ENCODE measurements around the gene GNAQ. TPM values are rescaled to one million over a fixed set of nuclear protein-coding genes. Genes with fewer than 3 reads are reported as not detected.

Gene GNAQ
- total RNA-seq, 2 donors from 2014 or later: 9.4 to 22.3 TPM

DNA sequence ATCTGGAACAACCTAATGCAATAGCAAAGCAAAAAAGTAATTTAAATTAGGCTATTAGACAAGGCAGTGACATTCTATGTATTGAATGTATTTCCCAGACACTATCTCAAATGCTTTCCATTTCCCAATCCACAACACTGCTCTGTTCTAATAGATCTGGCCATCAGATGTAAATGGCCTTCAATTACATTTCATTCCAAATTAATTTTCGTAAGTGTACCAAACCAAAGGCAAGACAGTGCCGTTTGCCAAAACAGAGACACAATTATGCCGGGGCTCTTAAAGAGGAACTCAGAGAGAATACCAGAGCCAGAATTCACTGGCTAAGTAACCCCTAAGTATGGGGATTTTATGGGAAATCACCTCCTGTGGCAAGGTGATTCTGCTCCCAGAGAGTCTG is 63.1 kb downstream of the GNAQ start:
- Mint-ChIP-seq H3K36me3 (peaks cover 10 to 14% of the 10 kb centered on the region in 2 donors), H3K9me3 (peaks cover 0 to 5% of the 10 kb centered on the region in 2 donors), H3K27ac (no peak overlapping the region)
- ATAC-seq (no peak), DNase-seq (ENCODE audit: low spot score in 2 of 2) (no peak)

DNA sequence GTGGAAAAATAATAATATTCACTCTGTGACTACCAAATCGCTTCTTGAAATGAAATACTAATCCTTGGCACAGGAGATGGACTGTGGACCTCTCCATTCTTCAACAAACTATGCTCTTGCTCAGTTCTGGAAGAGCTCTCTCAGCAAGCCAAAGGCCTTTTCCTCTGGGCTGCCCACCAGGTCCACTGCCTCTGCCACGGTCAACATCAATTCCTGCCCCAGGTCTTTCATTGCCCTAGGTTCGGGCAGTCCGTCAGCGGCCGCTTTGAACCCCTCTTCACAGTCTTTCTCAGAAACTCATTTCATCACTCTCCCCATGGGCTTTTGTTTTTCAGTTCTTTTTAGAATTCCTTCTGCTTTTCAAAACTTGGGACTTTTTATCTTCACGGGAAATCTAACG is 64.9 kb downstream of the GNAQ start:
- Mint-ChIP-seq H3K9me3 (peaks cover 0 to 5% of the 10 kb centered on the region in 2 donors), H3K36me3 (peaks cover 14 to 16% of the 10 kb centered on the region in 2 donors)
- no peak for ATAC-seq

DNA sequence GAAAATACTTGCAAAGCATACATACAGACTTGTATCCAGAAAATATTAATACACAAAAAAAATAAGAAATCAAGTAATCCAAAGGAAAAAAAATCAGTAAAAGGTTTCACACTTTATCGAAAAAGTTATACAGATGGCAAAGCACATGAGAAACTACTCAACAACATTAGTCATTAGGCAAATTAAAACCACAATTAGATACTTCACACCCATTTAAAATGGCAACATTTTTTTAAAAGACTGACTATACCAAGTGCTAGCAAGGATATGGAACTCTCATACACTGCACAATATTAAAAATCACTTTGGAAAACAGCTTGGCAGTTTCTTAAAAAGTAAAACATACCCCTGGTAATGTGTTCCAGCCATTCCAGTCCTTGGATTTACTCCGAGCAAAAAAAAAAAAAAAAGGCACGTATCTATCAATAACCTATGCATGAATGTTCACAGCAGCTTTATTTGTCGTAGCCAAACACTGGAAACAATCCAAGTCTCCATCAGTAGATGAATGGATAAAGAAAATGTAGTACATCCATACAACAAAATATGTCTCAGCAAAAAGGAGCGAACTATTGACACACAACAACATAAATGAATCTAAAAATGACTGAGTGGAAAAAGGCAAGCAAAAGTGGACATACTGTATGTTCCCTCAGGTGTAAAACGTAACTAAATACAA is 66.0 kb downstream of the GNAQ start:
- ATAC-seq (no peak), DNase-seq (ENCODE audit: low spot score in 2 of 2) (no peak)
- no peak overlapping the region for H3K27ac Mint-ChIP-seq
- H3K9me3 Mint-ChIP-seq: peaks cover 0 to 3% of the 10 kb centered on the region in 2 donors
- peaks cover 5 to 11% of the 10 kb centered on the region in 2 donors for H3K36me3 Mint-ChIP-seq

More for the DNA sequence above, 64.9 kb downstream of the GNAQ start:
- no peak overlapping the region for H3K27ac Mint-ChIP-seq
- DNase-seq (ENCODE audit: low spot score in 2 of 2): no peak

DNA sequence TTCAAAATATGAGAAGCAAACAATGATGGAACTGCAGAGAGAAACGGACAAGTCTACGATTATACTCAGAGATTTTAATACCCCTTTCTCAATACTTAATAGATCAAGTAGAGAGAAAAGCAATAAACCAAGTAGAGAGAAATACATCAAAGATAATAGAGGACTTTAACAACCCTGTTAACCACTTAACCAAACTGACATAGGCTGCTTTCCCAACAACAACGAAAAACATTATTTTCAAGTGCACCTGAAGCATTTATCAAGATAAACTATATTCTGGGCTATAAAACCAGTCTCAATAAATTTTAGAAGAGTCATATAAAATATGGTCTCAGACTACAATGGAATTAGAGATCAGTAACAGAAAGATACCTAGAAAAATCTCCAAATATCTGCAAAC is 67.4 kb downstream of the GNAQ start:
- Mint-ChIP-seq H3K36me3 (peaks cover 0 to 6% of the 10 kb centered on the region in 2 donors), H3K9me3 (no peaks in the 10 kb centered on the region), H3K27ac (no peak overlapping the region)
- no peak for ATAC-seq
- no peak for DNase-seq (ENCODE audit: low spot score in 2 of 2)

DNA sequence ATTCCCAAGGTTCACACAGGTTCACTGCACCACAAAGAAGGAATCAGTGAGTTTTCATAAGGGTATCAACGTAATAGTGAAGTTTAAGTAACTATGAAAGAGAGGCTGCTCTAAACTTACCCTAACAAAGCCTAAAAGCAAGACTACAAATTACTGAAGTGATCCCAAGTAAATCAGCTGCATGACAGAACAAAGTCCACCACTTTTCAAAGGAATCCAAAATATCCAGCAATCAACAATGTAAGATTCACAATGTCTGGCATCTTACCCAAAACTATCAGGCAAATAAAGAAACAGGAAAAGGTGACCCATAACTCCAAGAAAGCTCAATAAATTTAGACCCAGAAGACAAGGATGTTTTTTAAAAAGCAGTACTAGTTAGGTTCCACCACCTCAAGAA is 70.1 kb downstream of the GNAQ start:
- no peak for DNase-seq (ENCODE audit: low spot score in 2 of 2)
- Mint-ChIP-seq H3K27ac (no peak overlapping the region), H3K36me3 (peaks cover 0 to 6% of the 10 kb centered on the region in 2 donors), H3K9me3 (no peaks in the 10 kb centered on the region)
- ATAC-seq: no peak

DNA sequence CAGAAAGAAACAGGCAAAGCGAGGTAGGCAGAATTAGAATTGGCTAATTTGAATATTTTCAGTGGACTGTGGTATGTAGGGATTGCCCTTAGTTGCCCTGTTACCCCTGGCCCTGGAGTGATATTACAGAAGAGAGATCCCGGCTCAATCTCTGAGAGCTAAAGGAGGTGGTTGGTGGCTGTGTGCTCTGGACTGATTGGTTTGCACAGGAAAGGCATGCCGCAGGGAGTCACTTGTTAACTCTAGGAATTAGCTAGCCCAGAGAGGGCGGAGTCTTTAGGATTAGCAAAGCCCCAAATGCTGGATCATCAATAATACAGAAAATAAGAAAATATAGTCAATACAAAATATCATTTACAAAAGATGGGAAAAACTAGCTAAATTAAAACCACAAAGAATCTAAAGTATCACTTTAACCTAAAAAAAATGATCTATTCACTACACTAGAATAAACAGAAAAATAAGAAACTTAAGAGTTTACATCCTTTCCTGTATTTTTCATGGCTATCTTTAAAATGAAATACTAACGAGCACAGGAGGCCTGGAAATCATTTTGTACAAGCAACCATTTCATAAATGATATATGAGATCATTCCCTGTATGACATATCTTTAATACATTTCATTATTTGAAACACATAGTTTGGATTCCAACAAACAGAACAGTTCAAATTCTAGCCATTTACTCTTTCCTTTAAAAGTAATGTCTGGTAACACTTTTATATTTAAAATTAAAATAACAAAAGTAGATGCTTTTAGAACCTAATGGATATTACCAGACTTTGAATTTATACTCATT is 71.1 kb downstream of the GNAQ start:
- Mint-ChIP-seq H3K9me3 (no peaks in the 10 kb centered on the region), H3K36me3 (peaks cover 0 to 6% of the 10 kb centered on the region in 2 donors), H3K27ac (no peak overlapping the region)
- DNase-seq (ENCODE audit: low spot score in 2 of 2) (no peak), ATAC-seq (no peak)

DNA sequence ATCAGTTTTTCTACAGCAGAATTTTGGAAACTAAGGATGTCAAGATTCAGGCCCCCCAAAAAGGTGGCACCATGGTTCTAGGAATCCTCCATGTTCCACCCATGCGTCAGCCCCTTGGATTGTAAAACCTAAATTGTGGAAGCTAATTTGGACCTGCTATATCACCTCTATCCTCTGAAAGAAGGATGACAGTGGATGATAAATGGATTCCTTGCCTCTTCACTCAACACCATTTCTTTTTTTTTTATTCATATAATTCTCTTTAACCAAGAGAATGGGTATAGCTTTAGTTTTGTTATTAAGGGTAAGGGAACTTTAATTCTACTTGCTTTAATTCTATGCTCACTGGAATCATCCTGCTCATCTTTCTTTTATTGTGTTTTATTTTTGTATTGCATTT is 71.8 kb downstream of the GNAQ start:
- H3K27ac Mint-ChIP-seq: no peak overlapping the region
- H3K9me3 Mint-ChIP-seq: no peaks in the 10 kb centered on the region
- ATAC-seq: no peak

DNA sequence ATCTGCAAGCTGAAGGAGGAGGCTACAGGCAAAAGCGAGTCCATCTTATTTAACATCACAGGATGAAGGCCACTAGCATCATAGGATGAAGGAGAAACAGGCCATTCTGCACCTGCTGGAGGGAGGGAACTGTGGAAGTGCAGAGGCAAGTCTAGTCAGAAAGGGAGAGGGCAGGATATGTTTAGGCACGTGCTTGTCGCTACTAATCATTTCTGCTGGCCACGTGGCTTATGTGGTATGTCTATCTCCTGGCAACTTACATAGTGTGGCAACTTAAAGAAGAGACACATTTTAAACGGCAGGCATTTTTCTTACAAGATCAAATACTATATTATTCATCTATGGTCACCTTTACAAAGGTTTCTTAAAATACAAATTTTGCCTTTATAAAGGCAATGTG is 74.0 kb downstream of the GNAQ start:
- no peak for DNase-seq (ENCODE audit: low spot score in 2 of 2)
- Mint-ChIP-seq H3K36me3 (no peaks in the 10 kb centered on the region), H3K27ac (no peak overlapping the region), H3K9me3 (no peaks in the 10 kb centered on the region)
- ATAC-seq: peak in 1 of 2 donors; percentile 62

More for the DNA sequence above, 71.8 kb downstream of the GNAQ start:
- peaks cover 0 to 6% of the 10 kb centered on the region in 2 donors for H3K36me3 Mint-ChIP-seq
- DNase-seq (ENCODE audit: low spot score in 2 of 2): no peak

DNA sequence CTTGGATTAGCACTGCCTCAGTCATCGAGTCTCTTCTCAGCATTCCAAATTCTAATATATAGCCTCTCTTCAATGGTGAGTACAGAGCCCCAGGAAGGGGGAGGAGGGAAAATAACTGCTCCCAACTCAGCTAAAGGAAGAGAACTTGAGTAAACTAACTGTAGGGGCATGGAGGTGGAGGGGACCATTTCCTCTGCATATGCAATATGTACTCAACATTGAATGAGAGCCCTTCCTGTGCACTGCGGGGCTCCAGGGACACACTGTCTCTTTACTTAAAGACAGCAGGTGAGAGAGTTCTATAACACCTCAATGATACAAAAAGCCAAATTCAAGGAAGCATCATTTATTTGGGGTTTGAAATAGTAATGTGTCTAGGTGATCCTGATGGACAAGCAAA is 75.1 kb downstream of the GNAQ start:
- Mint-ChIP-seq H3K9me3 (no peaks in the 10 kb centered on the region), H3K27ac (peak overlapping the region in 1 of 2 donors; percentile 27), H3K36me3 (no peaks in the 10 kb centered on the region)
- no peak for DNase-seq (ENCODE audit: low spot score in 2 of 2)
- no peak for ATAC-seq

DNA sequence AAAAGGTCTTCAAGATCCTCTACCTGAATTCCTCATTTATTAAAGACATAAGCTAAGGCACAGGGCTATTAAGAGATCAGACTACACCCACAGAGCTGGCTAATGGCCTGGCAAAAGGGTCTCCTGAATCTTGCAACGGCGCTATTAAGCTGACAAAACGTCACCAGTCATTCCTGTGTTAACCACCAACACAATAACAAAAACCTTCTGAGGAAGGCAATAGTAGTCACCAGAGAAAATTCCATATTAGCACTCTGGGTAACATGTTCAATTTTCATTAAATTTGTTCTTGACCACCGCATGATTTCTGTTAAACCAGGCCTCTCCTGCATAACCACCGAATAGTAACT is 77.0 kb downstream of the GNAQ start:
- no peaks in the 10 kb centered on the region for H3K9me3 Mint-ChIP-seq

DNA sequence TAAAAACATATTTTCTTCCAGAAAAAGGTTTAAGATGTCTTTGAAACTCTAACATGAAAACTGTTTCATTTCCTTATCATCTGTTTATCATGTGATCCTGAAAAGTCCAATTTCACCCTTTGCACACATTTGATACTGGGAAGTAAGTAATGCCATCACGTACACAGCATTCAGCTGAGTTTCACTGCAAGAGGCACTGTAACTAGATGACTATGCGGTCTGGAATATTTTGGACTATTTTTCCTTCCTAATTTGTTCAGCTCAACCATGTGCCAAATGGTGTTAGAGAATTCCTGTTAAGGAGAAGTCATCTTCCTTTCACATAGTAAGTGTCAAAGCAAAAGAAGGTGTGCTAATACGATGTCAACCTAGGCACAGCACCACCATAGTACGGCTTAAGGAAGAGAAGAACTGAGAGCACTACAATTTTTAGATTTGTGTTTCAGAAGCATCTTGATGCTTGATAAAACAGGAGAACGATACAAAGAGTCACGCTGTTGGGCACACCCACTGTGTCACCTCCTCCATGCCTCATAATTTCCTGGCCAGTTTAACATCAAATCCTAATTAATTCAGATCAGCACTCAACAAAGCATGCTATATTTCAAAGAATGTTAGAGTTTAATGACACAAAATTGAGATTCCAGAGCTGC is 77.5 kb downstream of the GNAQ start:
- no peak overlapping the region for H3K27ac Mint-ChIP-seq
- ATAC-seq (no peak), DNase-seq (ENCODE audit: low spot score in 2 of 2) (no peak)
- no peaks in the 10 kb centered on the region for H3K36me3 Mint-ChIP-seq
- no peaks in the 10 kb centered on the region for H3K9me3 Mint-ChIP-seq

More for the DNA sequence above, 77.0 kb downstream of the GNAQ start:
- ATAC-seq (no peak), DNase-seq (ENCODE audit: low spot score in 2 of 2) (no peak)
- Mint-ChIP-seq H3K27ac (no peak overlapping the region), H3K36me3 (no peaks in the 10 kb centered on the region)

DNA sequence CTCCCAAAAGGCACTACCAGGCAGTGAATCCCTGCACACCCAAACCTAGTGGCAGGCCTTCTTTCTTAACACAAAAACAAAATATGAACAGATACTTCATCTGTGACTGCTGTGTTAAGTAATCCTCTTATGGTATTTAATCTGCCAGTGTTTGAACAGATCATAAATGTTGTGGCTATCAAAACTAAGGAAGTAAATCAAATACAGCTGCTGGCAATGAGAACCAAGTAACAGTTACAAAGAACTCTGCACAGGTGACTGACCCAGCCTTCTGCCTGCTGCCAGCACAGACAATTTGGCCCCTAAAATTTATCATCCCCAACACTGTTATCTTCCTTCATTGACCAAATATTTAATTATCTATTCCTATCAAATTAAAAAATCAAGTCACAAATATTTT is 78.0 kb downstream of the GNAQ start:
- no peak for DNase-seq (ENCODE audit: low spot score in 2 of 2)
- Mint-ChIP-seq H3K27ac (no peak overlapping the region), H3K36me3 (no peaks in the 10 kb centered on the region), H3K9me3 (no peaks in the 10 kb centered on the region)
- ATAC-seq: no peak

DNA sequence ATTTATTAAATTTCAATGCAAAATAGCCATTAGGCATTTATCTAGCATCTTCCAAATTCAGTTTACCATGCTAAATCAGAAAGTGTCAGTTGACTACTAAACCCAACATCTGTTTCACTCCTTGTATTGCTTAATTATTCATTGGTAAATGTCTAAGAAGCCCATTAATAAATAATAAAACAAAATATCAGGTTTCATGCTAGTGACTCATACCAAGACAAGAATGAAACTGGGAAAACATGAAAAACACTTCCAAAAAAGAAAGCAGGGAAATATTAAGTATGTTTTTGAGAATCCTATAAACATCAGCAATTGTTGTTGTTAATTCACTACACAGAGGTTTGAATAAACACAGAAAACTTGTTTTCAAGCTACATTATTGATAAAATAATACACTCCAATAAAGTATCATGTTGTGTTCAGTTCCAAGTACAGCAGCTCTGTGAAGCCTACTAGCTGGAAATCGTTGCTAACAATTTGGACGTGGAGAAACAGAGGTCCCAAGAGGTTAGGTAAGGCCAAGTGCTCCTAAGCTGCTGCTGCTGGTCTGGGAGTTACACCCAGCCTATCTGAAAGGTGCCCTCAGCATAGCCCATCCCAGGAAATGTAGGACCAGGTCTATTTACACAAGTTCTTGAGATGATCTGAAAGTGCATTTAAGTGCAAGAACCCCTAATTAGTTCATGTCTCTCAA is 78.8 kb downstream of the GNAQ start:
- no peaks in the 10 kb centered on the region for H3K36me3 Mint-ChIP-seq
- H3K9me3 Mint-ChIP-seq: no peaks in the 10 kb centered on the region
- DNase-seq (ENCODE audit: low spot score in 2 of 2) (no peak), ATAC-seq (no peak)
- H3K27ac Mint-ChIP-seq: no peak overlapping the region

DNA sequence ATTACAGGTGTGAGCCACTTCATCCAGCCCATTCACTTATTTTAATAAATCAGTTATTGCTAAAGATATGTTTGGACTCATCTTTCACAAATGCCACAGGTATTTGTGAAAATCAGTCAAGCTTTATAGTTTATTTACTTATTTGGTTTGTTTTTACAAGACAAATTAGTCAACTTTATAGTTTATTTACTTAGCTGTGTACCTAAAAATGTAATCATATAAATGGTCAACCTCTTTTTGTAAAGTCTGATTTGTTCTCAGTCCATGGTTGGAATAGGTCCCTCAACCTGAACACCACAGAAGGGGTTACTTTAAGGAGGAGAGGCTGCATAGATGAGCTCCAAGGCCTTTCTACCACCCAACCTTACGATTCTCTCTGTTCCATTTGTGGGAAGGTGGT is 80.2 kb downstream of the GNAQ start:
- ATAC-seq (no peak), DNase-seq (ENCODE audit: low spot score in 2 of 2) (no peak)
- H3K9me3 Mint-ChIP-seq: no peaks in the 10 kb centered on the region

DNA sequence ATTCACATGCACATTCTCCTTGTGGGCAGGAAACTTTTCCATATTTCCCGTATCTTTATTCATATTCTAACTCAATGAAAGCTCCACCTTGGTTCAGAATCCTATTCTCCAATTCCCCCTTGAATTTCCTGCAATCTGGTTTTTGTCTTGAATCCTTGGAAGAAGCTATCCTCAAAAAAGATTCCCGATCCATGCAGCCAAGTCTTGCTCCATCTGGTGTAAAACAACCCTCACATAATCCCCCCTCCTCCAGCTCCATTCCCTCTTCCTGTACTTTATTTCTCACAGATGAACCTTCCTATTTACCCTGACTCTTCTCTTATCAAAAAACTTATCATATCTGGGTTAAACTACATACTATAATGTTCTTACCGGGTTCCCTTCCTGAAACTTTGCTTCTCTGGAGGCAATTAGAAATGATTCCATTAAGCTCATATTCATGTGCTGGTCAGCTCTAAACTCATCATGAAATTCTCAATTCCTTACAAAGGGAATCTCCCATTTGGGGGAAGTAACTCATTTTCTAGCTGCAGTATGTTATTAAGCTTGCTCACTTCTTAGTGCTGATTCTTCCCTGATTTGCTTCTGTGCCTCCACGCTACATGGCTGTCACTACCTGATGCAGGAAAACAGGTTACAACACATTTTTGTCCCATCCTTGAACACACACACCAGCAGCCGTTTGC is 81.7 kb downstream of the GNAQ start:
- no peak overlapping the region for H3K27ac Mint-ChIP-seq
- H3K9me3 Mint-ChIP-seq: no peaks in the 10 kb centered on the region
- DNase-seq (ENCODE audit: low spot score in 2 of 2) (no peak), ATAC-seq (no peak)
- no peaks in the 10 kb centered on the region for H3K36me3 Mint-ChIP-seq

More for the DNA sequence above, 80.2 kb downstream of the GNAQ start:
- no peak overlapping the region for H3K27ac Mint-ChIP-seq
- H3K36me3 Mint-ChIP-seq: no peaks in the 10 kb centered on the region

DNA sequence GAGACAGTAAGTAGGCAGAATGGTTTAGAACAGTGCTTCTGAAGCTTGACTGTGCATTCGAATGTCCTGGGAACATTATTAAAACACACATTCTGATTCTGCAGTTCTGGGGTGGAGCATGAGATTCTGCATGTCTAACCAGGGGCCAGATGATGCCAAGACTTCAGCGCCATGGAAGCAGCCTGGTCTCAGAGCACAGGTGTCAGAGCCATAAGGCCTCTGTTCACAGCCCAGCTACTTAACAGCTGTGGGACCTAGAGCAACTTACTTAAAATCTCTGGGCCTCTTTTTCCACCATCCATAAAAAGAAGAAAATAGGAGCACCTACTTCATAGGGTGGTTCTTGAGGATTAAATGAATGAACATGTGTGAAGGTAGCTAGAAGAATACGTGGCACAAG is 84.0 kb downstream of the GNAQ start:
- no peaks in the 10 kb centered on the region for H3K36me3 Mint-ChIP-seq
- H3K27ac Mint-ChIP-seq: no peak overlapping the region
- ATAC-seq: no peak
- no peak for DNase-seq (ENCODE audit: low spot score in 2 of 2)
- no peaks in the 10 kb centered on the region for H3K9me3 Mint-ChIP-seq

Data from activated naive CD4-positive, alpha-beta T cell treated with anti-CD3 and anti-CD28 coated beads, Interleukin-2, amount 50 U/mL, for 72 hours (primary cell).